GM19467 (cell line): ENCODE measurements around the gene COL13A1.
A peak's percentile ranks its signal among the peaks of the same experiment; 100 is the strongest.

Experiments used
- ATAC-seq: cut with Tn5 transposase; IDR thresholded peaks from one replicate; pipeline ENCODE4 v1.9.1; 2021; ENCODE audit warnings: mild to moderate bottlenecking, moderate library complexity; ENCODE audit not compliant: unreplicated experiment

COL13A1 gene

DNA sequence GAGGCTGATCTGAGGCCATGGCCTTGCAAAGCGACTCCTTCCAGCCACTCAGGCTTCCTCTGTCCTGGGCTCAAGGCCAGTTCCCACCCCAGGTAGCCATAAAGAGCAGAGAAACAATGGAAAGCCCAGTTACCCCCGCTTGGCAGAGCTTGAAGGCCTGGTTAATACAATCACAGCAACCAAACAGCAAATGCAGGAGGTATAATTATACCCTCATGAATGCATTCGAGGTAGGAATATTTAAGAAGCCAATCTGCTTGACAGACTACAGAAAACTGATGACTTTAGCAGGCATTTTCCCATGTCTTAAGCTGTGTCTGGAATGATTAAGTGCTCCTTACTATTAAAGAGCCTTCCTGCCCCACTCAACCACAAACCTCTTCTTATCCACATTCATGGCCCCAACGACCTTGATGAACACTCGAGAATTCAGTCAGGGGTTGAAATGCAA is 136.9 kb downstream of the COL13A1 start:
- no peak for ATAC-seq

DNA sequence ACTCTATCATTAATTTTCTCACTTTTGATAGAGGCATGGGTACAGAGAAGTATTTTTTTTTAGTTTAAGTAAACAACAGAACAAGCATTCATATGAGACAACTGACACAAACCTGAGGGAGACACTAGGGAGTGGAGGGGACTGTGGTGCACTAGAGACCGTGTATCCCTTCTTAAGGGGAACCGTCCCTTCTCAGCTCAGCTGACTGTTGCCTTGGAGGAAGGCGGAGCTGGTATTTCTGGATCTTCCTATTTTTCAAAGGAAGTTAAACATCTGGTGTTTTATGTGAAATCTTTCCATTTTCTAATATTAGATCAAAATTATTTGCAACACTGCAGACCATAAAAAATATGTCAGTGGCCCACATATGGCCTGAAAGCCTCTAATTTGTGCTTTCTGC is 137.4 kb downstream of the COL13A1 start:
- no peak for ATAC-seq

DNA sequence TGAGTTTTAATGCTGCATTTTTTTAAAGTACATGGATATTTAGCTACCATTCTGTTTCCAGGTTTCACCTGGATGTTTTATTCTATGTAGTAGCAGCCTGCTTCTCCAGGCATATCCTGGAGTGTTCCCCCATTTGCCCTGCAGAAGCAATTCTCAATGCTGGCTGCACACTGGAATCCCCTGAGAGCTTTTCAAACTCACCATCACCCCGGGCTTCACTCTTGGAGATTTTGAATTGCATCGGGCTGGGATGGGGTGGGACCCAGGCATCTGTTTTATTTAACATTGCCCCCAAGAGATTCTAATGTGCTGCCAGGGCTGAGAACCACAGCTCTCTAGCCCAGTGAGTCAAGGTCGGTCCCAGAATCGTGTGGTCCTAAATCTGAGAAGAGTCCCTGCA is 137.8 kb downstream of the COL13A1 start:
- ATAC-seq: no peak

DNA sequence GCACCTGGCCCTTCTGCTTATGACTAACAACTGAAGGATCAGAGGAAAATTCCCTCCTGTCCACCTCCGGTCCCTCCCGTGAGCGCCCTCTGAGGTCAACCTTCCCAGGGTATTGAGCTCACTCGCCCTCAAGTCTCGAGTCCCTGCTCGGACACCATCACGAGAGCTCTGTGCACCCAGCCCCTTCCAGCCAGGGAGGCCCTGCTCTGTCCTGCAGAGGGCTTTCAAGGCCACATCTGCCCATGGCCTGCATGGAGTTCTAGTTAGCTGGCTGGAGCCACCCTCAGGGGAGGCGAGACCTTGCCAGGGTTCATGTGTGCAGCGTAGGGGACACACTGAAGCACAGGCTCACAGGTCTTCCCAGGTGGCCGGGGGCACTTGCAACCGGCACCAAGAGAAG is 140.0 kb downstream of the COL13A1 start:
- no peak for ATAC-seq

GRCh38 chr10:69943292-69943820 is 141.7 kb downstream of the COL13A1 start:
- no peak for ATAC-seq

DNA sequence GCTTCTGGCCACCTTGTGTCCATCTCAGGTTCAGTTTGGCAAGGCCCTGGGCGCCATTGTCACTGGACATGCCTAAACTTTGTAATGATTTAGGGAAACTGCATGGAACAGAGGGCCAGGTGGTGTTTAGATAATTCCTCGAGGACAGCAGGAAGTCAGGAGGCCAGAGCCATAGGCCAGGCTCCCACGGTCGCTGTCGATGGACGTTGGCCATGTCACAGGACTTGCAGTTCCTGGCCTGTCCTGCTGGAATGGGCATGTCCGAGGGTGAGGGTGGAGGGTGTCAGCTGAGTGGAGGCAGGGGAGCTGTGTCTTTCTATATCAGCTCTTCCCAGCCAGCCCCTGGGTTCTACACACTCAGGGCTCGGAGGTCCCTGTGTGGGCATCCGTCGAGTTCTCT is 143.1 kb downstream of the COL13A1 start:
- no peak for ATAC-seq

GRCh38 chr10:69948261-69948660 is 146.6 kb downstream of the COL13A1 start:
- no peak for ATAC-seq

DNA sequence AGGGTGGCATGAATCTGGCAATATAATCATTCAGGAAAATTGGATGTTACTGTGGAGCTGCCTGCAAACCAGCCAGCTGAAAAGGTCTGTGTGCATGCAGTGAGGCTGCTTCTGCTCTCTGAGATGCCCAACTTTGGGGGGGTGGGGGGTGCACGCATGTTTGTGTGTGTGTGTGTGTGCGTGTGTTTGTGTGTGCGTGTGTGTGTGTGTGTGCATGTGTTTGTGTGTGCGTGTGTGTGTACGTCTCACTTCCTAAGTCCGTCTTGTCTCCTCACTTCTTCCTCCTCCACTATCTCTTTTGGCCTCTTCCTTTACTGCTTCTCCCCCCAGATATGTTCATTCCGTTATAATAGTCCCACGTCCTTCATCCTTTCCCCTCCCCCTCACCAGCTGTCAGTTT is 148.1 kb downstream of the COL13A1 start:
- ATAC-seq: no peak

DNA sequence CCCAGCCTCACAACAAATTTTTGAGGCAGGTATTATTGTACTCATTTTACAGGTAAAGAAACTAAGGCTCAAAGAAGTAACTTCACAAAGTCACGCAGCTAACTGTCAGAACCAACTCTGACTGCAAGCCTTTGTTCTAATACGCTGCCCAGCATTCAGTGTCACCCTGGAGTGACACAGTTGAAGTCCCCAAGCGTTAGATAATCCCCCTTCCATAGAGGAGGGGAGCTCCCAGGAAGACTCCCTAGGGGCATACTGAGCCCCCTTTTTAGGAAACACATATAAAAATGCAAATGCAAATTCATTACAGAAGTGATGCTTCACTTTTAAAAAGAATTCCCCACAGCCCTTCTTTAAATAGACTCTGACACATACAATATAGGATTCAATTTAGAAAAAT is 150.0 kb downstream of the COL13A1 start:
- ATAC-seq: no peak

- no peak for ATAC-seq
Observed at GRCh38 chr10:69952069-69952800, 150.5 kb downstream of the COL13A1 start.

DNA sequence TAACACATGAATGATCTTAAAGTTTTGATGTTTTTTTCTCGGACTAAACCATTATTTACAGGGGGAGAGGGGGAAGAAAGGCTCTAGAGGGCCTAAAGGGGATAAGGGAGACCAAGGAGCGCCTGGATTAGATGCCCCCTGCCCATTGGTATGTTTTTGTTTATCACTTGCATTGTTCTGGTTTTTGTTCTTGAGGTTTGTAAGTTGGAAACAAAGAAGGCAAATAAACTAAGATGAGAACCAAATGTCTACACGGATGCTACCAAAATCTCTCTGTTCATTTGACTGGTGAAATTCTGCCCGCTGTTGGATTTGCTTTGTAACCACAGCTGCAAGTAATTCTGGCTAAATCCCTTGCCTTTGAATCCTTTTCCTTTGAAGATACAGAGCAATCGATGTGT is 151.1 kb downstream of the COL13A1 start:
- no peak for ATAC-seq

DNA sequence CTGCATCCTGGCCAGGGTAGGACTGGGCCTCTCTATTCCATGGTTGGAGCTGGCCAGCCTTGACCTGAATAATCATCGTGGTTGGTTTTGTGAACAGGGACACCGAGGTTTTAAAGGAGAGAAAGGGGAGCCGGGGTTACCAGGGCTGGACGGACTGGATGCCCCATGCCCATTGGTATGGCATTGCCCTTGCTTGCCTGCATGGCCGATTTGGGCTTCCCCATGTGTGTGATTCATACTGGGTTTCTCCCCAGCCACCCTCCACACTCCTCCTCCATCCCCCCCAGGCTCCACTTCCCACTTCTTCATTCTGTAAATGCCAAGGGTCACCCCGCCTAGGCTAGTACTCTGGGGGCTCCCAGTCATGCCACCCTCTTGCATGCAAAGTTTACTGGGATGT is 152.1 kb downstream of the COL13A1 start:
- ATAC-seq: no peak

DNA sequence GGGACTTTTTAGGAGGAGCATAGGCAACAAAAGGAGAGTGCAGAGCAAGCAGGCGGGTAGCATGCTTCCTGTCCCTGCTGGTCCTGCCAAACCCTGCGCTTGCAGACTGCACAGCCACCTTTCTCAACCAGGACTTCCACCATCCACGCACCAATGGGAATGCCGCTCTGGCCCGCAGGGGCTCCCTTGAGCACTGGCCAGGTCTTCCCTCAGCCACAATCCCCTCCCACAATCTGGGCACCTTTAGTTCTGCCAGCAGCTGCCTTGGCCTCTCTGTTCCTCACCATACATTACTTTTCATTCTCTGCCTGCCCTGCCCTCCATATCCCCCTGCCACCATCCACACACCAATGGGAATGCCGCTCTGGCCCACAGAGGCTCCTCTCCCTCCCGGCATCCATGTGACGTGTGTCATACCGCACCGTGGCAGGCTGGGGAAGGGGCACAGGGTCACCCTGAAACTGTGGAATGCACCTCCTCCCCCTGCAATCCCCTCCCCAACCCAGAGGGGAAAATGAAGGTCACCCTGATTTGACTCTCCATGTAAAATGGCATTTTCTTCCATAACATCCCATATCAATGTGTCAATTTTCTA is 153.6 kb downstream of the COL13A1 start:
- ATAC-seq: no peak

- ATAC-seq: no peak
Observed at GRCh38 chr10:69955897-69956740, 154.4 kb downstream of the COL13A1 start.

DNA sequence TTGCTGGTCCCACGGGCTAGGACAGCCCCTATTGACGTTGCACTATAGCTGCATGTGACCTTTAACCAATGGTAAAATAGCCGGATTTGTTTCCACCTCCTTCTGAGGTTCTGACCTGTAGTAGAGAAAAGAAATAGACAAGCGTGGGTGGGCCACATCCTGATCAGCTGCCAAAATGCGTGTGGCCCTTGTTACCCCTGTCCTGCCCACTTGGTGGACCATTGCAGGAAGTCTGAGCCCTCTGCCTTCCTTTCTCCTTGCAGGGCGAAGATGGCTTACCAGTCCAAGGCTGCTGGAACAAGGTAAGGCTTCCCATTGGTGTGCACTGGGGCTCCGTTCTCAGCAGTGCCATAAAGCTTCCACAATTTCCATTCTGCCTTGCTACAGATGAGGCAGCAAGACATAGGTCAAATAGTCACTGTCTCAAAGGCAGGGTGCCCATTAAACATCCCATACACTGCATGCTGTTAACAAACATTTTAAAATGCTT is 155.1 kb downstream of the COL13A1 start:
- ATAC-seq: no peak

- ATAC-seq: no peak
Observed at GRCh38 chr10:69957241-69957885, 155.7 kb downstream of the COL13A1 start.

DNA sequence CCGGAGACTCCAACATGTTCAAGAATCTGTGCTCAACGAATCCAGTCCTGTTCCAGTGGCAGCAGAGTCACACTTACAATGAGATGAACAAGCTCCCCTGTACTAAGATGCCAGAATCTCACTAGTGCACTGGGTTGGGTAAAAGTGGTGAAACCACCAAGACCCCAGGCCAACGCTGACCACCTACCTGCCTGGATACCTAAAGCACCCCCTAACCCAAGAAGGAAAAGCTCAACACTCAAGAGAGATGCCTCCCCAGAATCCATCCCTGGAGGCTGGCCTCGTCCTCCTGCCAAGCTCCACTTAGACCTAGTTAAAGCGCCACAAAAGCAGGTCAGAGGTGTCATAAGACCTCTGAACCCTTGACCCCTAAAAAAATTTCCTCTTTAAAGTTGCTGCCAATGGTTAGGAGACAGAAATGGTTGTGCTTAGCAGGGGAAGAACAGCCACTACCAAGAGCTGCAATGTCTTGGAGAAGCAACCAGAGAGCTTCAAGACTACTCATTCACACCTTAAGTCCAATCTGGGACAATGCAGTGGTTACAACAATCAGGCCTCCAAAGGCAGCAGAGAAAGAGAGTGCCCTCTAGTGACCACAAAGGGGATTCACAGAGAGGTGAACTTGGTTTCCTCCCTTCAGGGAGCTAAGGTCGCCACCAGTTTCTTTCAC is 156.3 kb downstream of the COL13A1 start:
- peak; percentile 52 for ATAC-seq

DNA sequence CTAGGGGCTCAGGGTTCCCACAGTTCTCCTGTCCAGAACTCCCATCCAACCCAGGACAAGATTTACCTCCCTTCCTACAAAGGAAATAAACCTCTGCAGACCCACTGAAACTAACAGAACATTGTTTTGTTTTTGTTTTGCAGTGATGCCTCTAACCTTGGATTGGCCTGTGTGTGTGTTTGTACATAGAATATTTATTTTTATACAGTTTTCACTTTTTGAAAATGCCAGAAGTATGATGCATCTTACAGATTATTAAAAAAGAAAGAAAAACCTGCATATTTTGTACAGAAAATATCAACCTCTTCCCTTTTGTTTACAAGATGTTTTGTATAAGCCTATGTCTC is 156.8 kb downstream of the COL13A1 start:
- no peak for ATAC-seq

- ATAC-seq: no peak
Observed at GRCh38 chr10:69959911-69960310, 158.2 kb downstream of the COL13A1 start.

DNA sequence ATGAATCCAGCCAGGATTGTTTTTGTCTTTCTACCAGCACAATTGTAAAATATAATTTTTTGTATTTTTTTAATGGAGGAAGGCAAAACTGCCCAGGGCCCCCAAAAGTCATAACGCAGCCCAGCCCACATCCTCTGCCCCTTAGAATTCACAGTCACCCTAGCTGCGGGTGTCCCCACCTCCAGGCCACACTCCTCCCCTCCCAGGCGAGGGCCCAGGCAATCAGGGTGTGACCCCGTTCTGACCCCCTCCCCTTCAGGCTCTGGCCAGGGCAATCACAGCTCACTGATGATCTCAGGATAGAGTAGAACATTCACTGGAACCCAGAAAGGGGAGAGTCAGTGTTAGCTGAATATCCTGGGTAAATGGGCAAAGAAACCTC is 158.9 kb downstream of the COL13A1 start:
- ATAC-seq: no peak
